MM.1S (cell line): Measurements from ENCODE around the gene IL24.

Source experiments
- DNase-seq: peaks from one replicate; pipeline ENCODE4 v3.0.0-alpha.2; 2015
- H2AFZ ChIP-seq: fragments of 300-600 bp; sonication (generic); 2 replicates; pipeline ENCODE4 v1.6.0; 2016; ENCODE audit warnings: antibody characterized with exemption, low read length
- H3F3A ChIP-seq: fragments of 300-600 bp; sonication (generic); 2 replicates; pipeline ENCODE4 v1.6.1; 2016; ENCODE audit warnings: mild to moderate bottlenecking, antibody characterized with exemption, low read length, moderate library complexity, mixed read lengths; ENCODE audit not compliant: insufficient read depth
- H3K27ac ChIP-seq: fragments of 300-600 bp; sonication (generic); 2 replicates; pipeline ENCODE4 v1.5.1; 2016; ENCODE audit warnings: mild to moderate bottlenecking, low read length
- H3K27me3 ChIP-seq: fragments of 300-600 bp; sonication (generic); replicated peaks from 2 replicates; pipeline ENCODE4 v1.6.0; 2016; ENCODE audit warnings: low read length; ENCODE audit not compliant: insufficient read depth
- H3K36me3 ChIP-seq: fragments of 300-600 bp; sonication (generic); replicated peaks from 2 replicates; pipeline ENCODE4 v1.6.1; 2016; ENCODE audit warnings: mild to moderate bottlenecking, low read length, mixed read lengths; ENCODE audit not compliant: insufficient read depth
- H3K4me1 ChIP-seq: fragments of 300-600 bp; sonication (generic); 2 replicates; pipeline ENCODE4 v1.6.1; 2016; ENCODE audit warnings: low read length, mixed read lengths
- H3K4me2 ChIP-seq: fragments of 300-600 bp; sonication (generic); 2 replicates; pipeline ENCODE4 v1.6.0; 2016; ENCODE audit warnings: low read depth, low read length
- H3K4me3 ChIP-seq: fragments of 300-600 bp; sonication (generic); 2 replicates; pipeline ENCODE4 v1.5.1; 2016; ENCODE audit warnings: low read length, mixed read lengths
- H3K79me2 ChIP-seq: fragments of 300-600 bp; sonication (generic); 2 replicates; pipeline ENCODE4 v1.6.1; 2016; ENCODE audit warnings: mixed run types, low read length, mixed read lengths
- H3K9ac ChIP-seq: fragments of 300-600 bp; sonication (generic); 2 replicates; pipeline ENCODE4 v1.6.1; 2016; ENCODE audit warnings: low read length, mixed read lengths
- H3K9me2 ChIP-seq: fragments of 300-600 bp; sonication (generic); replicated peaks from 2 replicates; pipeline ENCODE4 v1.6.1; 2016; ENCODE audit warnings: mild to moderate bottlenecking, low read length, mixed read lengths; ENCODE audit not compliant: insufficient read depth
- H3K9me3 ChIP-seq: fragments of 300-600 bp; sonication (generic); replicated peaks from 2 replicates; pipeline ENCODE4 v1.6.1; 2016; ENCODE audit warnings: mild to moderate bottlenecking, low read length, mixed read lengths; ENCODE audit not compliant: insufficient read depth
- H4K20me1 ChIP-seq: fragments of 300-600 bp; sonication (generic); 2 replicates; pipeline ENCODE4 v1.6.1; 2016; ENCODE audit warnings: mild to moderate bottlenecking, low read length, moderate library complexity, mixed read lengths; ENCODE audit not compliant: insufficient read depth
- EZH2 ChIP-seq: fragments of 300-600 bp; sonication (generic); optimal IDR thresholded peaks from 2 replicates; pipeline ENCODE3; 2017; ENCODE audit warnings: low read depth, mild to moderate bottlenecking, antibody characterized with exemption, low read length, mixed read lengths
- EZH2phosphoT487 ChIP-seq: fragments of 300-600 bp; sonication (generic); IDR thresholded peaks from 2 replicates; pipeline ENCODE4 v1.6.1; 2018; ENCODE audit warnings: antibody characterized with exemption, low read length
- TF ChIP-seq, protein P1 (sequence below): fragments of 300-600 bp; sonication (generic); IDR thresholded peaks from 2 replicates; pipeline ENCODE4 v1.5.1; 2016; ENCODE audit warnings: antibody characterized with exemption, low read length, mixed read lengths

Gene IL24

GRCh38 chr1:206860165-206860564 lies 37.1 kb upstream of the IL24 start:
- Histone ChIP-seq H3F3A (no peaks in the 10 kb centered on the region), H3K27me3 (no peaks in the 10 kb centered on the region), H4K20me1 (no peaks in the 10 kb centered on the region), H3K4me2 (no peak overlapping the region), H3K79me2 (no peaks in the 10 kb centered on the region), H3K9me3 (no peaks in the 10 kb centered on the region), H3K9me2 (no peaks in the 10 kb centered on the region), H2AFZ (no peak overlapping the region), H3K4me3 (no peak overlapping the region), H3K27ac (no peak overlapping the region), H3K36me3 (no peaks in the 10 kb centered on the region), H3K4me1 (no peaks in the 10 kb centered on the region), H3K9ac (no peak overlapping the region)
- TF ChIP-seq, protein P1, sequence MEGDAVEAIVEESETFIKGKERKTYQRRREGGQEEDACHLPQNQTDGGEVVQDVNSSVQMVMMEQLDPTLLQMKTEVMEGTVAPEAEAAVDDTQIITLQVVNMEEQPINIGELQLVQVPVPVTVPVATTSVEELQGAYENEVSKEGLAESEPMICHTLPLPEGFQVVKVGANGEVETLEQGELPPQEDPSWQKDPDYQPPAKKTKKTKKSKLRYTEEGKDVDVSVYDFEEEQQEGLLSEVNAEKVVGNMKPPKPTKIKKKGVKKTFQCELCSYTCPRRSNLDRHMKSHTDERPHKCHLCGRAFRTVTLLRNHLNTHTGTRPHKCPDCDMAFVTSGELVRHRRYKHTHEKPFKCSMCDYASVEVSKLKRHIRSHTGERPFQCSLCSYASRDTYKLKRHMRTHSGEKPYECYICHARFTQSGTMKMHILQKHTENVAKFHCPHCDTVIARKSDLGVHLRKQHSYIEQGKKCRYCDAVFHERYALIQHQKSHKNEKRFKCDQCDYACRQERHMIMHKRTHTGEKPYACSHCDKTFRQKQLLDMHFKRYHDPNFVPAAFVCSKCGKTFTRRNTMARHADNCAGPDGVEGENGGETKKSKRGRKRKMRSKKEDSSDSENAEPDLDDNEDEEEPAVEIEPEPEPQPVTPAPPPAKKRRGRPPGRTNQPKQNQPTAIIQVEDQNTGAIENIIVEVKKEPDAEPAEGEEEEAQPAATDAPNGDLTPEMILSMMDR = no peak
- TF ChIP-seq EZH2 = no peak
- DNase-seq = no peak

DNA sequence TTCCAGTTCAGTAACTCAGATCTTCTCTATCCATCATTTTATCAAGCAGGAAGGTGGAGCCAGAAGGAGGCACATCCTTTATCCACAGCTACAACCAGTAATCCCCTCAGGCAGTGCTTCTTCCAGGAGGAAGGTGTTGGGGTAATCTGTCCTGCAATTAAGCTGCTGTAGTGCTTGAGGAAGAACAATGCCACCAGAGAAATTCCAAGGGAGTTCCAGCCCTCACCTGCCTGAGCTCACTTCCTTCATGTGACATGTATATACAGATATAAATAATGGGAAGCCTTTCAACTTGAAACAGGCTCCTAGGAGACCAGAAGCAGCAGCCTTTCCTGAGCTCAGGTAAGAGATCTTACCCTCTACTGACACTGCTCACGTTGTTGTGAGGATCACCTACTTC lies 34.0 kb upstream of the IL24 start:
- H3K27me3 ChIP-seq = no peaks in the 10 kb centered on the region
- H4K20me1 ChIP-seq = no peaks in the 10 kb centered on the region
- no peak overlapping the region for H3K27ac ChIP-seq

GRCh38 chr1:206864939-206865671 lies 32.1 kb upstream of the IL24 start, which contains the start of gene IL20:
Gene IL20 (plus strand): TSS chr1:206865623. CDS start chr1:206865853, 230 bp downstream.
- TF ChIP-seq EZH2phosphoT487 (no peak), EZH2 (no peak)
- TF ChIP-seq, protein P1 = peak; percentile 80
- DNase-seq = peak; percentile 53
- no peaks in the 10 kb centered on the region for H4K20me1 ChIP-seq
- no peak within 1 kb of the TSS for H3K9ac ChIP-seq
- H3F3A ChIP-seq = no peaks in the 10 kb centered on the region
- H3K4me1 ChIP-seq = no peaks in the 10 kb centered on the region
- no peaks in the 10 kb centered on the region for H3K27me3 ChIP-seq
- H3K9me3 ChIP-seq = no peaks in the 10 kb centered on the region
- H3K4me3 ChIP-seq = no peak within 1 kb of the TSS
- no peaks in the 10 kb centered on the region for H3K36me3 ChIP-seq
- H3K4me2 ChIP-seq = no peak within 1 kb of the TSS
- no peak within 1 kb of the TSS for H2AFZ ChIP-seq
- H3K27ac ChIP-seq = no peak within 1 kb of the TSS
- no peaks in the 10 kb centered on the region for H3K79me2 ChIP-seq
- H3K9me2 ChIP-seq = no peaks in the 10 kb centered on the region

More for the DNA sequence above, 34.0 kb upstream of the IL24 start:
- Histone ChIP-seq H3K36me3 (no peaks in the 10 kb centered on the region), H3K4me1 (no peaks in the 10 kb centered on the region), H3F3A (no peaks in the 10 kb centered on the region), H3K79me2 (no peaks in the 10 kb centered on the region), H3K9ac (no peak overlapping the region), H3K4me3 (no peak overlapping the region), H2AFZ (no peak overlapping the region), H3K9me3 (no peaks in the 10 kb centered on the region), H3K9me2 (no peaks in the 10 kb centered on the region), H3K4me2 (no peak overlapping the region)
- TF ChIP-seq EZH2 (no peak), EZH2phosphoT487 (no peak)
- TF ChIP-seq, protein P1 = no peak
- DNase-seq = no peak
